K562 (cell line): ENCODE measurements around the gene WDR45. TPM values are rescaled to one million over a fixed set of nuclear protein-coding genes. Genes with fewer than 3 reads are reported as not detected.

Experiments
- BRF2 ChIP-seq: IDR thresholded peaks from 3 replicates; pipeline ENCODE4 v1.6.1; 2011; ENCODE audit warnings: borderline replicate concordance, mild to moderate bottlenecking; ENCODE audit not compliant: insufficient read length, insufficient read depth
- DPF2 ChIP-seq: fragments of 450-650 bp; IDR thresholded peaks from 2 replicates; pipeline ENCODE4 v1.6.1; 2016
- E2F3 ChIP-seq: fragments of 250-450 bp; sonication (Bioruptor Pico); IDR thresholded peaks from 2 replicates; pipeline ENCODE4 v1.4.0; 2020; ENCODE audit warnings: mild to moderate bottlenecking
- HMG20A ChIP-seq: fragments of 450-650 bp; formaldehyde crosslinking; conservative IDR thresholded peaks from 2 replicates; pipeline ENCODE4 v1.4.0; 2020; ENCODE audit warnings: mild to moderate bottlenecking, mixed read lengths
- KAT8 ChIP-seq: fragments of 450-650 bp; IDR thresholded peaks from 2 replicates; pipeline ENCODE4 v1.6.1; 2016; ENCODE audit warnings: low read depth, mild to moderate bottlenecking
- PCBP1 ChIP-seq: fragments of 200-400 bp; formaldehyde crosslinking; IDR thresholded peaks from 2 replicates; pipeline ENCODE4 v1.6.1; 2018; ENCODE audit warnings: mild to moderate bottlenecking, low read depth, low read length; ENCODE audit not compliant: poor library complexity, severe bottlenecking
- PTTG1 ChIP-seq: fragments of 450-650 bp; IDR thresholded peaks from 2 replicates; pipeline ENCODE4 v1.6.1; 2016; ENCODE audit warnings: low read depth, mild to moderate bottlenecking, missing genetic modification characterization, missing compliant biosample characterization
- SIX5 ChIP-seq, 2 experiments: IDR thresholded peaks; 2 replicates each; pipeline ENCODE4 v1.6.1; 2011; ENCODE audit warnings: low read length in 2 of 2, borderline replicate concordance in 1 of 2, low read depth in 1 of 2, mild to moderate bottlenecking in 1 of 2, moderate library complexity in 1 of 2; ENCODE audit not compliant: insufficient read depth in 1 of 2
- SLC30A9 ChIP-seq: fragments of 250-450 bp; sonication (Bioruptor Pico); IDR thresholded peaks from 2 replicates; pipeline ENCODE4 v1.8.0; 2022; ENCODE audit warnings: mild to moderate bottlenecking, moderate library complexity
- TEAD1 ChIP-seq, 2 experiments: fragments of 450-650 bp in 1 of 2; sonication (generic) in 1 of 2; formaldehyde crosslinking; IDR thresholded peaks; 2 replicates each; pipeline versions ENCODE4 v1.4.0 to v1.8.0; 2020 to 2022; ENCODE audit warnings: mild to moderate bottlenecking in 2 of 2, missing genetic modification reagents in 1 of 2
- ZBTB5 ChIP-seq: fragments of 450-650 bp; IDR thresholded peaks from 2 replicates; pipeline ENCODE4 v1.6.1; 2017; ENCODE audit warnings: antibody characterized with exemption
- ZNF124 ChIP-seq: sonication (generic); formaldehyde crosslinking; IDR thresholded peaks from 2 replicates; pipeline ENCODE4 v1.8.1; 2022; ENCODE audit warnings: missing genetic modification reagents
- ZNF143 ChIP-seq: sonication (generic); formaldehyde crosslinking; IDR thresholded peaks from 2 replicates; pipeline ENCODE4 v1.9.0; 2022; ENCODE audit warnings: mild to moderate bottlenecking, missing genetic modification reagents
- ZNF24 ChIP-seq: fragments of 450-650 bp; IDR thresholded peaks from 2 replicates; pipeline ENCODE4 v1.6.1; 2016
- ZZZ3 ChIP-seq: fragments of 450-650 bp; IDR thresholded peaks from 2 replicates; pipeline ENCODE4 v1.6.1; 2016; ENCODE audit warnings: antibody characterized with exemption, mild to moderate bottlenecking, moderate library complexity
- polyA plus RNA-seq, 8 experiments: library from polyadenylated mRNA; depleted of rRNA in 4 of 8; stranded (reverse) in 5 of 8; unstranded in 3 of 8; fragments of >200 nt; fragmentation: Nextera tagmentation in 2 of 8; fragmentation: Illumina TruSeq in 1 of 8; extraction: Ambion mirVana in 2 of 8; extraction: Trizol in 1 of 8; gene quantifications; 2 replicates each; pipeline versions ENCODE4 v1.2.1 to v1.2.3, GENCODE V29; 2011 to 2014; ENCODE audit warnings: inconsistent platforms in 1 of 8, missing spikeins in 1 of 8
- total RNA-seq, 7 experiments: library from RNA; depleted of rRNA in 6 of 7; stranded (reverse); fragments of >200 nt in 6 of 7; fragmentation: Illumina TruSeq in 2 of 7; extraction: Trizol in 2 of 7; gene quantifications; 2 replicates each; pipeline versions ENCODE4 v1.2.1 to v1.2.3, GENCODE V29; 2011 to 2021; ENCODE audit warnings: low replicate concordance in 1 of 7
- TF ChIP-seq, protein P1 (sequence below): sonication (generic); formaldehyde crosslinking; IDR thresholded peaks from 2 replicates; pipeline ENCODE4 v1.8.0; 2023; ENCODE audit warnings: missing genetic modification reagents, mild to moderate bottlenecking, borderline replicate concordance

The WDR45 gene
- total and polyA plus RNA-seq, 9 of the 15 experiments (the other 6 are each of a cell fraction or from before 2014, with no cell fraction given), result 19.4 to 136 (median 59.7) TPM

- TF ChIP-seq ZNF24 (no peak), KAT8 (no peak), E2F3 (CRISPR knock-in tag) (no peak), ZNF124 (CRISPR knock-in tag) (no peak), ZNF143 (no peak), ZZZ3 (no peak), HMG20A (CRISPR knock-in tag) (no peak), TEAD1 (CRISPR knock-in tag; IDR thresholded peaks at IDR 0.05) (no peak), ZBTB5 (no peak), SIX5 (IDR thresholded peaks at IDR 0.05; ENCODE audit: borderline replicate concordance in 1 of 2, insufficient read depth in 1 of 2, low read depth in 1 of 2, low read length in 2 of 2) (no peak), BRF2 (no peak), PCBP1 (no peak), SLC30A9 (CRISPR knock-in tag) (no peak), DPF2 (no peak), PTTG1 (tag) (no peak)
- TF ChIP-seq, protein P1, sequence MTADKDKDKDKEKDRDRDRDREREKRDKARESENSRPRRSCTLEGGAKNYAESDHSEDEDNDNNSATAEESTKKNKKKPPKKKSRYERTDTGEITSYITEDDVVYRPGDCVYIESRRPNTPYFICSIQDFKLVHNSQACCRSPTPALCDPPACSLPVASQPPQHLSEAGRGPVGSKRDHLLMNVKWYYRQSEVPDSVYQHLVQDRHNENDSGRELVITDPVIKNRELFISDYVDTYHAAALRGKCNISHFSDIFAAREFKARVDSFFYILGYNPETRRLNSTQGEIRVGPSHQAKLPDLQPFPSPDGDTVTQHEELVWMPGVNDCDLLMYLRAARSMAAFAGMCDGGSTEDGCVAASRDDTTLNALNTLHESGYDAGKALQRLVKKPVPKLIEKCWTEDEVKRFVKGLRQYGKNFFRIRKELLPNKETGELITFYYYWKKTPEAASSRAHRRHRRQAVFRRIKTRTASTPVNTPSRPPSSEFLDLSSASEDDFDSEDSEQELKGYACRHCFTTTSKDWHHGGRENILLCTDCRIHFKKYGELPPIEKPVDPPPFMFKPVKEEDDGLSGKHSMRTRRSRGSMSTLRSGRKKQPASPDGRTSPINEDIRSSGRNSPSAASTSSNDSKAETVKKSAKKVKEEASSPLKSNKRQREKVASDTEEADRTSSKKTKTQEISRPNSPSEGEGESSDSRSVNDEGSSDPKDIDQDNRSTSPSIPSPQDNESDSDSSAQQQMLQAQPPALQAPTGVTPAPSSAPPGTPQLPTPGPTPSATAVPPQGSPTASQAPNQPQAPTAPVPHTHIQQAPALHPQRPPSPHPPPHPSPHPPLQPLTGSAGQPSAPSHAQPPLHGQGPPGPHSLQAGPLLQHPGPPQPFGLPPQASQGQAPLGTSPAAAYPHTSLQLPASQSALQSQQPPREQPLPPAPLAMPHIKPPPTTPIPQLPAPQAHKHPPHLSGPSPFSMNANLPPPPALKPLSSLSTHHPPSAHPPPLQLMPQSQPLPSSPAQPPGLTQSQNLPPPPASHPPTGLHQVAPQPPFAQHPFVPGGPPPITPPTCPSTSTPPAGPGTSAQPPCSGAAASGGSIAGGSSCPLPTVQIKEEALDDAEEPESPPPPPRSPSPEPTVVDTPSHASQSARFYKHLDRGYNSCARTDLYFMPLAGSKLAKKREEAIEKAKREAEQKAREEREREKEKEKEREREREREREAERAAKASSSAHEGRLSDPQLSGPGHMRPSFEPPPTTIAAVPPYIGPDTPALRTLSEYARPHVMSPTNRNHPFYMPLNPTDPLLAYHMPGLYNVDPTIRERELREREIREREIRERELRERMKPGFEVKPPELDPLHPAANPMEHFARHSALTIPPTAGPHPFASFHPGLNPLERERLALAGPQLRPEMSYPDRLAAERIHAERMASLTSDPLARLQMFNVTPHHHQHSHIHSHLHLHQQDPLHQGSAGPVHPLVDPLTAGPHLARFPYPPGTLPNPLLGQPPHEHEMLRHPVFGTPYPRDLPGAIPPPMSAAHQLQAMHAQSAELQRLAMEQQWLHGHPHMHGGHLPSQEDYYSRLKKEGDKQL (CRISPR knock-in tag), result no peak
Observed at GRCh38 chrX:49071877-49072711, 7.6 kb downstream of the WDR45 start (continued).
